Smooth muscle cell (in vitro differentiated cells): ENCODE measurements around the gene OBP2B. TPM values are rescaled to one million over a fixed set of nuclear protein-coding genes. Genes with fewer than 3 reads are reported as not detected.
"Not testable (repeated sequence)": the region's sequence is repeated elsewhere in the genome, so short reads cannot be mapped to it uniquely, and the experiment has no call there.

ENCODE experiments used
- DNase-seq: peaks from one replicate; lab custom pipeline; 2025; ENCODE audit not compliant: unreplicated experiment; lab: John Stamatoyannopoulos, UW
- H2AFZ ChIP-seq: fragments of 200-600 bp; sonication (generic); 2 replicates; pipeline ENCODE4 v1.6.0; 2016; ENCODE audit warnings: antibody characterized with exemption, low read depth, mild to moderate bottlenecking
- H3F3A ChIP-seq: fragments of 200-600 bp; sonication (generic); 2 replicates; pipeline ENCODE4 v1.6.0; 2017; ENCODE audit warnings: antibody characterized with exemption, low read depth
- H3K27ac ChIP-seq: fragments of 200-600 bp; sonication (generic); 2 replicates; pipeline ENCODE4 v1.5.1; 2016; ENCODE audit warnings: low read depth, mild to moderate bottlenecking
- H3K27me3 ChIP-seq: fragments of 200-600 bp; sonication (generic); 2 replicates; pipeline ENCODE4 v1.6.1; 2016; ENCODE audit warnings: low read depth, mild to moderate bottlenecking
- H3K36me3 ChIP-seq: fragments of 200-600 bp; sonication (generic); 2 replicates; pipeline ENCODE4 v1.5.1; 2016; ENCODE audit warnings: low read depth
- H3K4me1 ChIP-seq: fragments of 200-600 bp; sonication (generic); 2 replicates; pipeline ENCODE4 v1.5.1; 2016; ENCODE audit warnings: low read depth
- H3K4me2 ChIP-seq: fragments of 200-600 bp; sonication (generic); 2 replicates; pipeline ENCODE4 v1.6.0; 2016; ENCODE audit warnings: mild to moderate bottlenecking
- H3K4me3 ChIP-seq: fragments of 200-600 bp; sonication (generic); 2 replicates; pipeline ENCODE4 v1.5.1; 2016; ENCODE audit warnings: mild to moderate bottlenecking
- H3K79me2 ChIP-seq: fragments of 200-600 bp; sonication (generic); 2 replicates; pipeline ENCODE4 v1.6.0; 2016; ENCODE audit warnings: low read depth, mild to moderate bottlenecking
- H3K9ac ChIP-seq: fragments of 200-600 bp; sonication (generic); 2 replicates; pipeline ENCODE4 v1.6.0; 2016; ENCODE audit warnings: low read depth
- H3K9me3 ChIP-seq: fragments of 200-600 bp; sonication (generic); replicated peaks from 2 replicates; pipeline ENCODE4 v1.5.1; 2016; ENCODE audit warnings: low read depth
- H4K20me1 ChIP-seq: fragments of 200-600 bp; sonication (generic); 2 replicates; pipeline ENCODE4 v1.6.0; 2016; ENCODE audit warnings: low read depth
- CTCF ChIP-seq: fragments of 200-600 bp; sonication (generic); IDR thresholded peaks from 2 replicates; pipeline ENCODE4 v1.5.1; 2017; ENCODE audit warnings: borderline replicate concordance, mild to moderate bottlenecking, antibody characterized with exemption; ENCODE audit not compliant: insufficient read depth, poor library complexity, severe bottlenecking
- WGBS: methylation state at CpG from one replicate; pipeline ENCODE4 v1.1.7; 2016; ENCODE audit warnings: low lambda C conversion rate; 5-methylcytosine and 5-hydroxymethylcytosine counted together
- polyA plus RNA-seq: library from polyadenylated mRNA; unstranded; fragments of >200 nt; fragmentation: Nextera tagmentation; extraction: Ambion mirVana; gene quantifications from 2 replicates; pipeline ENCODE4 v1.2.1, GENCODE V29; 2016
- total RNA-seq: library from RNA; depleted of rRNA; stranded (reverse); fragments of >200 nt; gene quantifications from 2 replicates; pipeline ENCODE4 v1.2.3, GENCODE V29; 2014

OBP2B gene
- total and polyA plus RNA-seq, 2 experiments from 2014 or later: not detected

GRCh38 chr9:133226219-133227171 is 17.4 kb upstream of the OBP2B start:
- H3K4me1 ChIP-seq: no peaks in the 10 kb centered on the region
- DNase-seq: no peak
- no peak overlapping the region for H3K9ac ChIP-seq
- H3K4me2 ChIP-seq: no peak overlapping the region
- H3K27me3 ChIP-seq: no peaks in the 10 kb centered on the region
- no peaks in the 10 kb centered on the region for H3K9me3 ChIP-seq
- no peaks in the 10 kb centered on the region for H3K36me3 ChIP-seq
- H3K79me2 ChIP-seq: no peaks in the 10 kb centered on the region
- WGBS: 86% methylated on average over 23 of the region's 25 CpGs
- H3F3A ChIP-seq: no peaks in the 10 kb centered on the region
- H3K27ac ChIP-seq: no peak overlapping the region
- no peak for TF ChIP-seq CTCF
- no peak overlapping the region for H2AFZ ChIP-seq
- H4K20me1 ChIP-seq: no peaks in the 10 kb centered on the region
- no peak overlapping the region for H3K4me3 ChIP-seq

GRCh38 chr9:133225171-133226011 is 16.3 kb upstream of the OBP2B start:
- no peaks in the 10 kb centered on the region for H3K9me3 ChIP-seq
- no peak overlapping the region for H2AFZ ChIP-seq
- H4K20me1 ChIP-seq: no peaks in the 10 kb centered on the region
- no peaks in the 10 kb centered on the region for H3K4me1 ChIP-seq
- no peaks in the 10 kb centered on the region for H3F3A ChIP-seq
- no peaks in the 10 kb centered on the region for H3K79me2 ChIP-seq
- DNase-seq: no peak
- no peak overlapping the region for H3K27ac ChIP-seq
- no peaks in the 10 kb centered on the region for H3K27me3 ChIP-seq
- H3K9ac ChIP-seq: no peak overlapping the region
- no peak overlapping the region for H3K4me3 ChIP-seq
- no peak for TF ChIP-seq CTCF
- no peaks in the 10 kb centered on the region for H3K36me3 ChIP-seq
- H3K4me2 ChIP-seq: no peak overlapping the region
- 88% methylated on average over 38 of the region's 38 CpGs for WGBS

GRCh38 chr9:133224762-133225161 is 15.7 kb upstream of the OBP2B start:
- Histone ChIP-seq H3K27me3 (no peaks in the 10 kb centered on the region), H4K20me1 (no peaks in the 10 kb centered on the region), H3K27ac (no peak overlapping the region), H3K79me2 (no peaks in the 10 kb centered on the region), H3K9ac (no peak overlapping the region), H3K4me1 (no peaks in the 10 kb centered on the region), H2AFZ (no peak overlapping the region), H3K9me3 (no peaks in the 10 kb centered on the region), H3K4me3 (no peak overlapping the region), H3K4me2 (no peak overlapping the region), H3K36me3 (no peaks in the 10 kb centered on the region), H3F3A (no peaks in the 10 kb centered on the region)
- WGBS: 94% methylated on average over 12 of the region's 12 CpGs
- no peak for TF ChIP-seq CTCF
- DNase-seq: no peak

GRCh38 chr9:133223159-133223756 is 14.2 kb upstream of the OBP2B start:
- H3K79me2 ChIP-seq, H3K27me3 ChIP-seq, H4K20me1 ChIP-seq, H3K9ac ChIP-seq, H3K36me3 ChIP-seq, H3F3A ChIP-seq, H3K4me2 ChIP-seq, H3K4me3 ChIP-seq, H3K9me3 ChIP-seq, H2AFZ ChIP-seq, H3K27ac ChIP-seq, DNase-seq, H3K4me1 ChIP-seq: not testable (repeated sequence)
- 45% methylated on average over 13 of the region's 13 CpGs for WGBS

GRCh38 chr9:133221994-133222393 is 12.9 kb upstream of the OBP2B start:
- not testable (repeated sequence) for H3F3A ChIP-seq, H3K79me2 ChIP-seq, H3K9me3 ChIP-seq, H3K27me3 ChIP-seq, DNase-seq, H2AFZ ChIP-seq, H3K4me1 ChIP-seq, H4K20me1 ChIP-seq, H3K36me3 ChIP-seq, H3K27ac ChIP-seq, H3K4me2 ChIP-seq, H3K4me3 ChIP-seq, H3K9ac ChIP-seq
- WGBS: 78% methylated on average over 12 of the region's 12 CpGs
